Raji (cell line): Measurements from ENCODE around the gene IDH2.

Source experiments
- POLR2A ChIP-seq: IDR thresholded peaks from 2 replicates; pipeline ENCODE4 v1.6.1; 2011; ENCODE audit warnings: low read depth, low read length, control low read depth; ENCODE audit not compliant: insufficient read depth

Gene IDH2

GRCh38 chr15:90101969-90102890 is at the start of gene IDH2:
Gene IDH2 (minus strand): TSS chr15:90102468. CDS start chr15:90102390, 78 bp downstream.
- peak; percentile 93 for TF ChIP-seq POLR2A

DNA sequence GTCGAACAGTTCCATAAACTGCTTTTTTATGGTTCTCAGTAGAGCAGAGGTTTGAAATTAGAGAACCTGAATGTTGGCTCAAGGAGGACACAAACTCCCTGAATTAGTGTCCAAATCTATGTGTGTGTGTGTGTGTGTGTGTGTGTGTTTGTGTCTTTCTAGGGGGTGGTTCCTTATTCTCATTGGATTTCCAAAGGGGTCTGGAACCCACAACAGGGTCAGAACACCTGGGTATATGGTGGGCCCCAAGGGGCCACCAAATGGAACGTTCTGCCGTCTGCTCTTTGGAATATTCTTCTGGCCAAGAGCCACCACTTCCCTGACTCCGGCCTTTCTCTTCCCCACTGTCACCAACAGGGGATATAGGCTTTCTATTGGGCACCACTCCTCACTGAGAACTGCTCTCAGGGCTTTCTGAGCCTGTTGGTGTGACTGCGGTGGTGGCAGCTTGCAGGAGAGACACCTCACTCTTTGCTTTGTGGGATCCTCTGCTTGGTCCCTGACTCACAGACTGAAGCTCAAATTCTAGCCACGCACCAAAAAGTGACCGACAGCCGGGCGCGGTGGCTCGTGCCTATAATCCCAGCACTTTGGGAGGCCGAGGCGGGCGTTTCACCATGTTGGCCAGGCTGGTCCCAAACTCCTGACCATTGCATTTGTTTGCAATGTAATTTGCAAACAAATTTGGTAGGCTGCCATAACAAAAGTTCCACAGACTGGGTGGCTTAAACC is 47.5 kb upstream of the IDH2 start:
- no peak for TF ChIP-seq POLR2A

DNA sequence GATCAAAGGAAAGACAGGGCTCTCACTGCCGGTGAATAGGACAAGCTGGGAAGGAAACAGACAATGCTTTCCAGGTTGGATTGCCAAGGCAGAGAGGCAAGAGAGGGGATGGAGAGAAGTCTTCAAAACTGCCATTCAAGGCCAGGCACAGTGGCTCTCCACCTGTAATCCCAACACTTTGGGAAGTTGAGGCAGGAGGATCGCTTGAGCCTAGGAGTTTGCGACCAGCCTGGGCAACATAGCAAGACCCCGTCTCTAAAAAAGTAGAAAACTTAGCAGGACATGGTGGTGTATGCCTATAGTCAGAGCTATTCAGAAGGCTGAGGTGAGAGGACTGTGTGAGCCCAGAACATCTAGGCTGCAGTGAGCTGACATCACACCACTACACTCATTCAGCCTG is 43.5 kb upstream of the IDH2 start:
- no peak for TF ChIP-seq POLR2A

DNA sequence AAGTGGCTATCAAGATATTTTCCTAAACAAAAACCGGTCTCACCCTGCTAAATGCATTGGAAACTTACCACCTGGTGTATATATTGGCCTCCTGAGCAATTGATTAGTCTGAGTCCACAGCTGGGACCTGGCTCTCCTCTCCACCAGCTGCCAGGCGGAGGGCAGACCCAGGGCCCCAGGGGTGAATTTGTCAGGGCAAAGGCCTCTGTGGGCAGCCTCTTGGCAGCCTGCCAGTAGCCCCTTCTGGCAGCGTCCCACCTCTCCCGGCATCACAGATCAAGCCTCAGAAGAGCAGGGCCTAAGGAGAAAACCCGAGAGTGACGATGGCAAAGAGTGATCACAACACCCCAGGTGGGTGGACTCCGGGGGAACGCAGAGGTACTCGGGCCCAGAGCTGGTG is 43.0 kb upstream of the IDH2 start:
- TF ChIP-seq POLR2A, result no peak

DNA sequence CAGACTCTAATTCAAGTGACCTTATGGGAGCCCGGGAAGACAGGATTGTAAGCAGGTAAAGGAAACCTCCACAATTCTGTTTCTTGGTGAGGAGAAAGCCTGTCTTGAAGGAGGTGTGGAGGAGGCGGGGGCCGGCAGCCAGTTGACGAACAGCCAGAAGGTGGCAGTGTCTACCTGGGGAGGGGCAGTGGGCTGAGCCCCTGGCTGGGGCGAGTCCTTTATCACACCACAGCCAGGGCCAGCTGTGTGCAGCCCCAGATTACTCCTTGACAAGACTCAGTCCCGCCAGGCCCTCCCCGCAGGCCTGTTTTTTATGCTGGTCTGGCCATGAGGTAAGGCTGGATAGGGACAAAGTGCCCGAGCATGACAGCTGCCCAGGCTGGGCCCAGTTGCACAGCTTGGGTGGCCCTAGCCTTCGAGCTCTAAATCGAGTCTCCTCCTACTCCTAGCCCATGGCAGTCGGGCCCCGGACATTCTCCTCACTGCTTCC is 40.9 kb upstream of the IDH2 start:
- no peak for TF ChIP-seq POLR2A

GRCh38 chr15:90142216-90143165 is 40.2 kb upstream of the IDH2 start:
- no peak for TF ChIP-seq POLR2A

DNA sequence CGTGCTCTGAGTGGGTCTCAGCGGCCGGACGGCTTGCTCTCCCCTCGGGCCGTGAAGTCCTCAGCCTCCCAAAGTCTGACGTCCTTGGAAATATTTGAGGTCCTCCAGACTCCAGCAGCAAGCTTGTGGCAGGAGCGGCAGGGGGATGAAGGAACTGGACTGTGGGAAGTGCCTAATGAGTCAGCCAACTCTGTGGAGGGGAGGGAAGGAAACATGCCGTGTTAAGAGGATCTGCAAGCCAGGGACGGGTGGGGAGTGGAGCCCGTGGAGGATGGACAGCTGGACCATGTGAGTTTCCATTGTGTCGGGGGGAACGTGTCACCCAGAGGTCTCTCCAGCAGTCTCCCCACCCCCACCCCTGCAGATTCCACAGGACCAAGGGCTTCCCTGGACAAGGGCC is 39.4 kb upstream of the IDH2 start:
- TF ChIP-seq POLR2A, result no peak

DNA sequence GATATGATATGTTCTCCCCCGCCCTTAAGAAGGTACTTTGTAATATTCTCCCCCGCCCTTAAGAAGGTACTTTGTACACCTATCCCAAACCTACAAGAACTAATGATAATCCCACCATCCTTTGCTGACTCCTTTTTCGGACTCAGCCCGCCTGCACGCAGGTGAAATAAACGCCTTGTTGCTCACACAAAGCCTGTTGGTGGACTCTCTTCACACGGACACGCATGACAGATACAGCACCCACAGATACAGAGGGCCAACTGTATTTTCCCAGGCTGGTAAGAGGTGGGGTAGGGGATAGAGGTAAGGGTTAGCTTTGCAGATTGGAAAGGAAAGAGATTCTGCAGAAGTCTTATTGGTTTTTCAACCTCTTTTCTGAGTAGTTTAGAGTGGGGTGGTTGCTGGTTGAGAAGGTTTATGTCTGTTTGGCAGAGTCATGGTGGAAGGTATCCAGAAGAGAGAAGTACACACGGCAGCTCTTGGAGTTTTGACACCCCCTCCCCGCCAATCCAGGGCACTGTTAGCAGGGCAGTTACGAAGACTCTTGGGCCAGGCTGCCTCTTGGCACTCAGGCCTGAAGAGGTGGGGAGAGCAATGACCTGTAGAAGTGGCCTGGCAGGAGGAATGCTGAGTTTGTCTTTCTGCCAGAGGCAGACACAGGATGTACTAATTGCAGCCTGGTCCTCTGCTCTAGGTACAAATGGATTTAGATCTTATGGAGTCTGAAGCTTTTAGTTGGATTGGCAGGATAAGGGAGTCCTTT is 36.0 kb upstream of the IDH2 start:
- TF ChIP-seq POLR2A, result no peak

- no peak for TF ChIP-seq POLR2A
Observed at GRCh38 chr15:90132437-90132836, 30.2 kb upstream of the IDH2 start.

GRCh38 chr15:90131848-90132247 is 29.6 kb upstream of the IDH2 start:
- no peak for TF ChIP-seq POLR2A

DNA sequence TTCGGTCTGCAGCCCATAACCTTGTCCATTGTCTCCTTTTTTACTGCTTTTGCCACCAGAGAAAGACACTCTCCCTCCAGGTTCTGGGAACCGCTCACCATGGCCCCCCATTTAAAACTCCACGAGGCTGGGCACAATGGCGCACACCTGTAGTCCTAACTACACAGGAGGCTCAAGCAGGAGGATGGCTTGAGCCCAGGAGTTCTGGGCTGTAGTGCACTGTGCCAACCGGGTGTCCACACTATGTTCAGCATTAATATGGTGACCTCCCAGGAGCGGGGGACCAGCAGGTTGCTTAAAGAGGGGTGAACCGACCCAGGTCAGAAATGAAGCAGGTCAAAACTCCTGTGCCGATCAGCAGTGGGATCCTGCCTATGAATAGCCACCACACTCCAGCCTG is 28.0 kb upstream of the IDH2 start:
- TF ChIP-seq POLR2A, result no peak

- TF ChIP-seq POLR2A, result no peak
Observed at GRCh38 chr15:90126596-90127435, 24.5 kb upstream of the IDH2 start.

DNA sequence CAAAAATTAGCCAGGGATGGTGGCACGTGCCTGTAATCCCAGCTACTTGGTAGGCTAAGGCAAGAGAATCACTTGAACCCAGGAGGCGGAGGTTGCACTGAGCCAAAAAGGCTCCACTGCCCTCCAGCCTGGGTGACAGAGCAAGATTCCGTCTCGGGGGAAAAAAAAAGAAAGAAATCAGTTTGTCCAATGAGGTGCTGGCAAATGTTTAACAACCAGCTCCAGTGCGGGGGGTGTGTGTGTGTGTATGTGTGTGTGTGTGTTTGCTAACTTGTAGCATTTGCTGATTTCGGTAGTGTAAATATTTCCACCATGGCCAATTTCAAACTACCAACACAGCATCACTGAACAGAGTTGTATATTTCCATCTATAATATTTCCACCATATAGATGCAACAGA is 23.8 kb upstream of the IDH2 start:
- no peak for TF ChIP-seq POLR2A

- TF ChIP-seq POLR2A, result no peak
Observed at GRCh38 chr15:90124507-90124906, 22.2 kb upstream of the IDH2 start.

DNA sequence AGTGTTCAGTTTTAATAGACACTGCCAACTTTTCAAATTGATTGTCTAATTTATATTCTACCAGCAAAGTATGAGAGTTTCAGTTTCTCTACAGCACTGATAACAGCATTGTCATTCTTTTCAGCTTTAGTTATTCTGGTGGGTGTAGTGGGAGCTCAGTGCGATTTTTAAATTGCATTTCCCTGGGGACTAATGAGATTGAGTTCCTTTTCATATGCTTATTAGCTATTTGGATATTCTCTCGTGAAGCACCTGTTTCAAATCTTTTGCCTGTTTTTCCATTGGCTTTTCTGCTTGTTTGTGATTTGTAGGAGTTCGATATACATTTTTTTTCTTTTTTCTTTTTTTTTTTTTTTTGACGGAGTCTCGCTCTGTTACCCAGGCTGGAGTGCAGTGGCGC is 18.8 kb upstream of the IDH2 start:
- TF ChIP-seq POLR2A, result no peak
